SIG-M5 treated with dmso at 0.1 percent for 504 hours (cell line): Measurements from ENCODE around the gene NGFR.

Experiments
- DNase-seq: peaks from one replicate; lab custom pipeline; 2025; ENCODE audit not compliant: unreplicated experiment; lab: John Stamatoyannopoulos, UW

NGFR gene

GRCh38 chr17:49494986-49495841 is at the start of gene NGFR:
Gene NGFR, plus strand, starts transcription at chr17:49495293. Its CDS starts 125 bp downstream, at chr17:49495418.
- peak; percentile 67 for DNase-seq

GRCh38 chr17:49445591-49445990 is 49.5 kb upstream of the NGFR start:
- no peak for DNase-seq

- DNase-seq, result no peak
These were observed 47.3 kb upstream of the NGFR start for GRCh38 chr17:49447628-49448302.

GRCh38 chr17:49450181-49450580 is 44.9 kb upstream of the NGFR start:
- no peak for DNase-seq

- no peak for DNase-seq
These were observed 44.4 kb upstream of the NGFR start for GRCh38 chr17:49450735-49451134.

GRCh38 chr17:49452201-49452600 is 42.9 kb upstream of the NGFR start:
- no peak for DNase-seq

- DNase-seq, result no peak
These were observed 42.4 kb upstream of the NGFR start for GRCh38 chr17:49452661-49453060.

- DNase-seq, result no peak
These were observed 41.0 kb upstream of the NGFR start for GRCh38 chr17:49454050-49454449.

GRCh38 chr17:49455272-49455861 is 39.7 kb upstream of the NGFR start:
- no peak for DNase-seq

- DNase-seq, result peak; percentile 9
These were observed 38.7 kb upstream of the NGFR start for GRCh38 chr17:49456183-49456965.

- DNase-seq, result no peak
These were observed 37.2 kb upstream of the NGFR start for GRCh38 chr17:49457564-49458535.

- no peak for DNase-seq
These were observed 35.6 kb upstream of the NGFR start for GRCh38 chr17:49459401-49459984.

GRCh38 chr17:49460401-49460800 is 34.7 kb upstream of the NGFR start:
- no peak for DNase-seq

- no peak for DNase-seq
These were observed 33.5 kb upstream of the NGFR start for GRCh38 chr17:49461580-49461979.

GRCh38 chr17:49464049-49464448 is 31.0 kb upstream of the NGFR start:
- no peak for DNase-seq

- no peak for DNase-seq
These were observed 29.7 kb upstream of the NGFR start for GRCh38 chr17:49465331-49465903.

- DNase-seq, result no peak
These were observed 28.7 kb upstream of the NGFR start for GRCh38 chr17:49466436-49466835.

GRCh38 chr17:49467175-49467574 is 27.9 kb upstream of the NGFR start:
- DNase-seq, result no peak

- DNase-seq, result no peak
These were observed 26.2 kb upstream of the NGFR start for GRCh38 chr17:49468811-49469385.
